Tibial artery (tissue), 4 donors: ENCODE results near the gene PI4KA.

Experiments
- DNase-seq, 2 donors: peaks; one replicate each; pipeline ENCODE4 v3.0.0-alpha.2; 2019
- H3K27ac ChIP-seq, 2 donors: fragments of 200-600 bp; sonication (generic) in 1 of 2; 1 replicate in 1 of 2; 2 replicates in 1 of 2; pipeline ENCODE4 v1.5.1; 2018 to 2019; ENCODE audit warnings: mild to moderate bottlenecking in 1 of 2
- H3K27me3 ChIP-seq, 2 donors: fragments of 200-600 bp; sonication (generic) in 1 of 2; one replicate each; pipeline versions ENCODE4 v1.5.1 to v1.6.0; 2016 to 2019
- H3K36me3 ChIP-seq, 3 donors: fragments of 200-600 bp; sonication (generic) in 2 of 3; one replicate each; pipeline ENCODE4 v1.5.1; 2016 to 2019; ENCODE audit warnings: mild to moderate bottlenecking in 2 of 3
- H3K4me1 ChIP-seq, 4 donors: fragments of 200-600 bp; sonication (generic) in 2 of 4; 1 replicate in 3 of 4; 2 replicates in 1 of 4; pipeline ENCODE4 v1.5.1; 2016 to 2019
- H3K4me3 ChIP-seq, 2 donors: fragments of 200-600 bp; sonication (generic) in 1 of 2; 1 replicate in 1 of 2; 2 replicates in 1 of 2; pipeline ENCODE4 v1.5.1; 2018 to 2019; ENCODE audit warnings: mild to moderate bottlenecking in 2 of 2
- H3K9me3 ChIP-seq, 3 donors: fragments of 200-600 bp; sonication (generic) in 1 of 3; one replicate each; pipeline ENCODE4 v1.5.1; 2016 to 2019
- intact Hi-C: fragments of 100-400 bp; cut with DNase I; formaldehyde crosslinking; loops from one replicate; pipeline ENCODE4 v1.15.0; 2023; ENCODE audit warnings: low total_unique reads
- TF ChIP-seq, protein P1 (sequence below), 2 experiments: fragments of 200-600 bp in 1 of 2; fragments of 450-650 bp in 1 of 2; IDR thresholded peaks; one replicate each; pipeline ENCODE4 v1.5.1; 2017 to 2019; ENCODE audit warnings: antibody characterized with exemption in 2 of 2, mild to moderate bottlenecking in 1 of 2, moderate library complexity in 1 of 2

PI4KA gene

GRCh38 chr22:20792966-20793728, 65.5 kb downstream of the PI4KA start:
- no peak for DNase-seq
- H3K36me3 ChIP-seq: peaks cover 47 to 82% (median 73%) of the 10 kb centered on the region in 3 donors
- no peaks in the 10 kb centered on the region for H3K4me1 ChIP-seq
- intact Hi-C loops: no loop called here
- no peaks in the 10 kb centered on the region for H3K9me3 ChIP-seq
- H3K27me3 ChIP-seq: no peaks in the 10 kb centered on the region
- no peak overlapping the region for H3K27ac ChIP-seq
- no peak overlapping the region for H3K4me3 ChIP-seq
- TF ChIP-seq, protein P1, sequence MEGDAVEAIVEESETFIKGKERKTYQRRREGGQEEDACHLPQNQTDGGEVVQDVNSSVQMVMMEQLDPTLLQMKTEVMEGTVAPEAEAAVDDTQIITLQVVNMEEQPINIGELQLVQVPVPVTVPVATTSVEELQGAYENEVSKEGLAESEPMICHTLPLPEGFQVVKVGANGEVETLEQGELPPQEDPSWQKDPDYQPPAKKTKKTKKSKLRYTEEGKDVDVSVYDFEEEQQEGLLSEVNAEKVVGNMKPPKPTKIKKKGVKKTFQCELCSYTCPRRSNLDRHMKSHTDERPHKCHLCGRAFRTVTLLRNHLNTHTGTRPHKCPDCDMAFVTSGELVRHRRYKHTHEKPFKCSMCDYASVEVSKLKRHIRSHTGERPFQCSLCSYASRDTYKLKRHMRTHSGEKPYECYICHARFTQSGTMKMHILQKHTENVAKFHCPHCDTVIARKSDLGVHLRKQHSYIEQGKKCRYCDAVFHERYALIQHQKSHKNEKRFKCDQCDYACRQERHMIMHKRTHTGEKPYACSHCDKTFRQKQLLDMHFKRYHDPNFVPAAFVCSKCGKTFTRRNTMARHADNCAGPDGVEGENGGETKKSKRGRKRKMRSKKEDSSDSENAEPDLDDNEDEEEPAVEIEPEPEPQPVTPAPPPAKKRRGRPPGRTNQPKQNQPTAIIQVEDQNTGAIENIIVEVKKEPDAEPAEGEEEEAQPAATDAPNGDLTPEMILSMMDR (IDR thresholded peaks at IDR 0.05): no peak

- H3K27me3 ChIP-seq: no peaks in the 10 kb centered on the region
- peaks cover 47 to 82% (median 73%) of the 10 kb centered on the region in 3 donors for H3K36me3 ChIP-seq
- DNase-seq: no peak
- H3K4me1 ChIP-seq: no peaks in the 10 kb centered on the region
- intact Hi-C loops: no loop called here
- TF ChIP-seq, protein P1 (IDR thresholded peaks at IDR 0.05): no peak
- H3K4me3 ChIP-seq: no peak overlapping the region
- H3K9me3 ChIP-seq: no peaks in the 10 kb centered on the region
- H3K27ac ChIP-seq: no peak overlapping the region
Observed at GRCh38 chr22:20792221-20792965, 66.2 kb downstream of the PI4KA start.

GRCh38 chr22:20788627-20789344, 69.8 kb downstream of the PI4KA start:
- DNase-seq: no peak
- TF ChIP-seq, protein P1 (IDR thresholded peaks at IDR 0.05): no peak
- Histone ChIP-seq H3K9me3 (no peaks in the 10 kb centered on the region), H3K27ac (no peak overlapping the region), H3K36me3 (peaks cover 33 to 66% (median 53%) of the 10 kb centered on the region in 3 donors), H3K27me3 (no peaks in the 10 kb centered on the region), H3K4me3 (no peak overlapping the region), H3K4me1 (no peaks in the 10 kb centered on the region)
- intact Hi-C loops: no loop called here

DNA sequence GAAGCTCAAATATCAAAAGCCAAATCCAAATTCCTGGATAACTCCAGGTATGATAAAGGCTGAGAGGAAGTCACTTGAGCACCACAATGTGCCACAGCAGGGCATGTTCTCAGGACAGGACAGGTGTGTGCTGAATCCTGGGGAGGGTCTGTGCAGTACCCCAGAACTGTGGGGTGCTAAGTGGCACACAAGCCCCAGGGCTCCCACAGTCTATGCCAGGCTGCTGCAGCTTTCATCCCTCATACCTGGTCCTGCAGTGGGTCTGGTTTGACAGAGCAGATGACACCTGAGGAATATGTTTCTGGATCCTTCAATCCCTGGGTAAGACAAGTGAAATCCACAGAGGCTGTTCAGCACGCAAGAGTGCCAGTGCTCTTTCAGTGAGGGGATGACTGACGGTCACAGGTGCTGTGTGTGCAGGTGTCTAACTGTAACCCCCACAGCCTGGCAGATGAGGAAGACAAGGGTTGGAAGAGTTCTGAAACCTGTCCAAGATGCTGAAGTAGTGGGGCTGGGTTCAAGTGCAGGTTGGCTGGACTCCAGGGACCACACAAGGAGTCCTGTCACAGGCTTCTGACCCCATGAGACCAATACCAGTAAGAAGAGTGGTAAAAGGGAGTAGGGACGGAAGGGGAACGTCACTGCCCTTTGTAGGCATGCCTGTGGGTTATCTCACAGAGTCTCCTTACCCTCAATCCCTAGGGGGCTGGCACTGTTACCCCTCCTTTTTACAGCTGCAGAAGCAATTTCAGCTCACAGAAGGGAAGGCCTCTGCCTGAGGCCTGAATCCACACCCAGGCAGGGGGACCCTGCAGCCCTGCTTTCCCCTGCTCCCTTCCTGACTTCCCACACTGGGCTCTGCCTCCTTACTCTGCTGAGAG, 70.6 kb downstream of the PI4KA start:
- no peaks in the 10 kb centered on the region for H3K27me3 ChIP-seq
- H3K36me3 ChIP-seq: peaks cover 32 to 66% (median 51%) of the 10 kb centered on the region in 3 donors
- TF ChIP-seq, protein P1 (IDR thresholded peaks at IDR 0.05): no peak
- H3K27ac ChIP-seq: no peak overlapping the region
- H3K4me1 ChIP-seq: no peaks in the 10 kb centered on the region
- intact Hi-C loops: no loop called here
- no peaks in the 10 kb centered on the region for H3K9me3 ChIP-seq
- H3K4me3 ChIP-seq: no peak overlapping the region
- DNase-seq: no peak

DNA sequence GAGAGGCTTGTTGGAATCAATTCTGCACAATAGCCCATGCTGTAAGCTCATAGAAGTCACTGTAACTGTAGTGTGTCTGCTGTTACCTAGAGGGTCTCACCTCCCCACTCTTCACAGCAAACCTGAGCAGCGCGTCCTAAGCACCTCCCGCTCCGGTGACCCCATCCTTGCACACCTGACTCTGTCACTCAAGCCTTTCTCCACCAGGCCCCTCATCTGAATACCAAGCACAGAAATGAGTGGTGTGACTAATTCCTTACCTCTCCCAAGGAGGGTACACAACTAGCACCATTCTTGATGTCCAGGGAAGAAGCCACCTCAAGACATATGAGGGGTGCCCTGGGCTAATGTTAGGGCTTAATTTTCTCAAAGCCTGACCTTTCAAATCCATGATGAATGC, 71.4 kb downstream of the PI4KA start:
- peaks cover 24 to 66% (median 43%) of the 10 kb centered on the region in 3 donors for H3K36me3 ChIP-seq
- intact Hi-C loops: no loop called here

More for the DNA sequence above, 71.4 kb downstream of the PI4KA start:
- no peak overlapping the region for H3K4me3 ChIP-seq
- no peaks in the 10 kb centered on the region for H3K27me3 ChIP-seq
- TF ChIP-seq, protein P1 (IDR thresholded peaks at IDR 0.05): no peak
- H3K9me3 ChIP-seq: no peaks in the 10 kb centered on the region
- no peaks in the 10 kb centered on the region for H3K4me1 ChIP-seq
- no peak for DNase-seq
- no peak overlapping the region for H3K27ac ChIP-seq
